ENCODE measurements around the gene RAC3. TPM values are rescaled to one million over a fixed set of nuclear protein-coding genes. Genes with fewer than 3 reads are reported as not detected.

Gene RAC3
- total RNA-seq = 18.9 TPM

DNA sequence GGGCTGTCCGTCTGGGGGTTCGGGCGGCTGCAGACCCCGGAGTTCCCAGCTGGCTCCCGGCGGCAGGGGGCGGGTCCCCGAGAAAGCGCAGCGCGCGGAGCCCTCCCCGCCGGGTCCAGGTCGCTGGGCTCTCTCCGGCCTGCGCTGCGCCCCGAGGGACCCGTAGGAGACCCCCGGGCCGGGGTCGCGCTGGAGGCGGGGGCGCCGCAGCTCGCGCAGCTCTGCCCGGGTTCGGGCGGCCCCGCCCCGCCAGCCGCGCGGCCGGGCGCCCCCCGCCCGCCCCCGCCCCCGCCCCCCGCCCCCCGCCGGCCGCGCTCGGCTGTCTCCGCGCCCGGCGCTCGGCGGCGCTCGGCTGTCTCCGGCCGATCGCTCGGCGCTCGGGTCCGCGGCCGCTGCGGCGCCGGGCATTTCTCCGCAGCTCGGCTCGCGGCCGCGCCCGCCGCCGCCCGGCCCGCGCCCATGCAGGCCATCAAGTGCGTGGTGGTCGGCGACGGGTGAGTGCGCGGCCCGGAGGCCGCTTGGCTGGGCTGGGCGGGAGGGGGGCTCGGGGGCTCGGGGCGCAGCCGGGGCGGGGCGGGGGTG is at the start of gene RAC3:
Gene RAC3, plus strand, starts transcription at position 376 of the 582 bp plus-strand sequence. Its CDS starts 84 bp downstream, at position 460.
- DNase-seq (ENCODE audit: low read depth in 2 of 3, low spot score in 2 of 3) = peak in 1 of 3 donors; percentile 32

DNA sequence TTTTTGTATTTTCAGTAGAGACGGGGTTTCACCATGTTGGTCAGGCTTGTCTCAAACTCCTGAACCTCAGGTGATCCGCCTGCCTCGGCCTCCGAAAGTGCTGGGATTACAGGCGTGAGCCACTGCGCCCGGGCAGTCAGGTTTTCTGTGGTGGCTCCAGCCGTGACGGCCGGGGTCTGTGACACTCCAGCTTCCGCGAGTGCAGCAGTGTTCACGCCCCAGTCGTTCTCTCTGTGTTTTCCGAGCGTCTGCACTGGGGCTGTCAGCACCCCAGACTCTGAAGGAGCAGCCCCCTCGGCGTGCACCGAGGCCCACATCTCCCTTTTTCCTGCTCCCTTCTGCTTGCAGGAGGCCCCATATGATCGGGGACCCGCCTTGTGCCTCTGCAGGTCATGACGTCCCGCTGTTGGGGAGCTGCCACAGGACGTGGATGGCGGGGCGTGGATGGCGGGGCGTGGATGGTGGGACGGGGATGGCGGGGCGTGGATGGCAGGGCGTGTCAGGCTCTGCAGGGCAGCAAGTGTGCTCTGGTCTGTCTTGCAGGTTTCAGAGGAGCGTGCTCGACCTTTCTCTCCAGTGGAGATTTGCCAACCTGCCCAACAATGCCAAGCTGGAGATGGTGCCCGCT is 48.4 kb upstream of the RAC3 start:
- DNase-seq (ENCODE audit: low read depth in 2 of 3, low spot score in 2 of 3) = no peak

DNA sequence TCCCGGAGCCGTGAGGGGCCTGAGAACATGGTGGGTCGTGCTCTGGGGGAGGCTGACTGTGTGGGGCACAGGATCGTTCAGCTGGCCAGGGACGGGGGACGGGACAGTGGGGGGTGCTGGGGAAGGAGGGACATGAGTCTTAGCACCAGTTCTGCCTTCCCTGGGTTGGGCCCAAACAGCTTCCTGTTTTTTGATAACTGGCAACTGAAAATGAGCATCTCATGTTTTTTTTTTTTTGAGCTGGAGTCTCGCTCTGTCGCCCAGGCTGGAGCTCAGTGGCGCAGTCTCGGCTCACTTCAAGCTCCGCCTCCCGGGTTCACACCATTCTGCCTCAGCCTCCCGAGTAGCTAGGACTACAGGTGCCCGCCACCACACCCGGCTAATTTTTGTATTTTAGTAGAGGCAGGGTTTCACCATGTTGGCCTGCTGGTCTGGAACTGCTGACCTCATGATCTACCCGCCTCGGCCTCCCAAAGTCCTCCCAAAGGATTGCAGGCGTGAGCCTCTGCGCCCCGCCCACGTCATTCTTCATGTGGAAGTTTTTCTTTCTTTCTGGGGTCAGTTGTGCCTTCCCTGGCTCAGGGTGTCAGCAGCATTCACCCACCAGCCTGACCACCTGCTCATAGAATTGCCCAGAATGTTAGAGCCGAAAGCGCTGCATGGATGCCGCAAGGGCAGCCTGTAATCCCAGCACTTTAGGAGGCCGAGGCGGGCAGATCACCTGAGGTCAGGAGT is 47.7 kb upstream of the RAC3 start:
- peak in 1 of 3 donors; percentile 36 for DNase-seq (ENCODE audit: low read depth in 2 of 3, low spot score in 2 of 3)

DNA sequence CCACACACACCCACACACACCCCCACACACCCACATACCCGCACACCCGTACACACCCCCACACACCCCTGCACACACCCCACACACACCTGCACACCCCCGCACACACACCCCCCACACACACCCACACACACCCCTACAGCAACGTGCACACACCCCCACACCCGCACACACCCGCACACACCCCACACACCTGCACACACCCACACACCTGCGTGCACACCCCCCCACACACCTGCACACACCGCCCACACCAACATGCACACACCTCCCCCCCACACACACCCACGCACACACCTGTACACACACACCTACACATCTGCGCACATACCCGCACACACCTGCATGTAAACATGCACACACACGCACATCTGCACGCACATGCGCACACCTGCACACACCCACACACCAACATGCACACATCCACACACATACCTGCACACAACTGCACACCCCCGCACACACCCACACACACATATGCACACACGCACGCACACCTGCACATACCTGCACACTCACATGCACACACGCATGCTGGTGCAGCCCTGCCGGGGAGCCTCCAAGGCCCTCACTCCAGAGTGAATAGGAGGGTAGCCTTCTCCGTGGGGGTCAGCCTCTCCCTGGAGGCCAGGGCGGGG is 46.6 kb upstream of the RAC3 start:
- DNase-seq (ENCODE audit: low read depth in 2 of 3, low spot score in 2 of 3) = no peak

DNA sequence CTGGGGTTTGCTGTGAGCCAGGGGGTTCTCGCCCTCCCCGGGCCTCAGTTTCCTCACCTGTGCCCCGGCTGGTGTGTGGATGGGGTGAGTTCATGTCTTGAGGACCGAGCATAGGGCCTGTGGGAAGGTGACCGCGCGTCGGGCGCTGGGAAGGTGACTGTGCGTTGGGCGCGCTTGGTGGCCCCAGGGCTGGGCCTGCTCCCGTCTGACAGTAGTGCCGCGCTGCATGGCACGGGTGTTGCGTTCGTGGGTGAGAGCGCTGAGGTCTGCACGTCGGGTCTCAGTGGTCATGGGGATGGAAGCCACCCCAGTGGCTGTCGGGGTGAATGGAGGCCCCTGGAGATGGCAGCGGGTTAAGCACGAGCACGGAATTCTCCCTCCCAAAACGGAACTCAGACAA is 44.9 kb upstream of the RAC3 start:
- DNase-seq (ENCODE audit: low read depth in 2 of 3, low spot score in 2 of 3) = no peak

DNA sequence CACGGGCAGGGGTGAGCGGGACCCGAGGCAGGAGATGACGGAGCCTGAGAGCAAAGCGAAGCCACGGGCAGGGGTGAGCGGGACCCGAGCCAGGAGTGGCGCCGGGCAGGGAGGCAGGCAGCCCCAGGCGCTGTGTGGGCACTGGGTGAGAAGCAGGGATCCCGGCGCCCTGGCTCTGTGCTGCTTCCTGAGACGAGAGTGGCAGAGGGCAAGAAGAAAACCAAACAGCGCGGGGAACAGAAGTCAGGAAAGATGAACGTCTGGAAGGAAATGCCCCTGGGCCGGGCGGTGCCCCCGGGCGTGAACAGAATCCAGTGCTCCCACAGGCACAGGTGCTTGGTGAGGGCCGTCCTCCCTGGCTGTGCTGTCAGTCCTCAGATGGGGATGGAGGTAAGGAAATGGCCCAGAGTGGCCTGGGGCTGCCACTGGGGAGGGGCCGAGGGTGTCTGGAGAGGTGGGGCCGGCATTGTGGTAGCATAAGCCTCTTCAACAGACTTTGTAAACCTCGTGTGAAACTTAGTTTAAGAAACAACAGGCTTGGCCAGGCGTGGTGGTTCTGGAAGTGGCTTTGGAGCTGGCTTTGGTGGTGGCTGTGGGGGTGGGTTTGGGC is 44.2 kb upstream of the RAC3 start:
- DNase-seq (ENCODE audit: low read depth in 2 of 3, low spot score in 2 of 3) = no peak

DNA sequence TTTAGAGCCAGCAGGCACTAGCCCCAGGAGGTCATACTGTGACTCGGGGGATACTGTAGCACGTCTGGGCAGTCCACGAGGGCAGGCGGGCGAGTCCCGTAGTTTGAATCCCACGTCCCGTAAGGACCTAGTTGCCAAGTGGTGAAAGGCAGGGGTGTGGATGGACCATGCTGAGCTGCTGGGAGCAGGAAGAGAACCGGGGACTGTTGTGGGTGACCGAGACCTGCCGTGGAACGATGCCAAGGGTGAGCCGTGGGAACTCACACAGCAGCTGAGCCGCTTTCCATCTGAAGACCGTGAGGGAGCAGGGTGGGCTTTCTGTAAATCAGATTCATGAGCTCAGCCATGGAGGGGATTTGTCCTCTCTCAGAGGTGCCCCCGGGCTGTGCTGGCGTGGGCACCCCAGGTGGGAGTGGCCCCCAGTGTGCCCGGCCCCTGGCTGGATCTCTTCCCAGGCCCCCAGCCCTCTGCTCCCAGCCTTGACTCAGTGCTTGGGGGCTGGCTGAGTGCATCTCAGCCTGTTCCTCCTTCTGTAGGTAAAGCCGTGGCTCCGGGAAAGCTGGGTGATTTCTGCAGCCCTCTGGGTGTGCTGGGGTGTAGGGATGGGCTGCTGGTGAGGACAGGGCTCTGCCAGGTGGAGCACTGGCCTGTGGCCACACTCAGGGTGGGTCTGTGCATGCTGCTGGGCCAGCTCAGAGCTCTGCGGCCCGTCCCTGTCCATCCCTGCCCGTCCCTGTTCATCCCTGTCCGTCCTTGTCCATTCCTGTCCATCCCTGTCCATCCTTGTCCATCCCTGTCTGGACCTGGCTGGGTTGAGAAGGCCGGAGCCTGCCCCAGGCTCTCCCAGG is 40.4 kb upstream of the RAC3 start:
- no peak for DNase-seq (ENCODE audit: low read depth in 2 of 3, low spot score in 2 of 3)

DNA sequence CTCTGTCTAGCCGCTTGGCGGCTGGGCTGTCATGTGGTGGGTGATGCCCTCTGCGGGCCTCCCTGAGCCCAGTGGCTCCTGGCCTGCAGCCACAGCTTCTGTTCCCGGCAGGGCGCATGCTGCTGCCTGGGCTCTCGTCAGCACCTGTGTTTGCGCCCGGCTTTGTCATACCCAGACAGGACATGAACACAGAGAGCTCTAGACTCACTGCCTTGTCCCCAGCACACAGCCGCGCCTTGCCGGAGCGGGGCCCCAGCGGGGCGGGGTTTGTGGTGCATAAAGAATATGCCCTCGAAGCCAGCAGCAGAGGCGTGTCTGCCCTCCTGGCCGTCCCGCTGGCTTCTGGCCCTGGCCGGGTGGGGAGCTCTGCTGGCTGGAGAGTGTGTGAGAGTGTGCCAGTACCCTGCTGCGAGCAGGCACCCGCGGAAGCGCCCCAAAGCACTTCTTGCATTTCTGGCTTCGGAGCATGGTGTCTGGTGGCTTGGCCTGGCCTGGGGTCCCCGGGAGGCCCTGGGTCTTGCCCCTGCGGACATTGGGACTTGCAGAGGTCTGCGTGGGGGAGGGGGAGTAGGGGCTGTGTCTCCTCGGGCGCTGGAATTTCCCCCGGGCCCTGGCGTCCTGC is 39.7 kb upstream of the RAC3 start:
- no peak for DNase-seq (ENCODE audit: low read depth in 2 of 3, low spot score in 2 of 3)

DNA sequence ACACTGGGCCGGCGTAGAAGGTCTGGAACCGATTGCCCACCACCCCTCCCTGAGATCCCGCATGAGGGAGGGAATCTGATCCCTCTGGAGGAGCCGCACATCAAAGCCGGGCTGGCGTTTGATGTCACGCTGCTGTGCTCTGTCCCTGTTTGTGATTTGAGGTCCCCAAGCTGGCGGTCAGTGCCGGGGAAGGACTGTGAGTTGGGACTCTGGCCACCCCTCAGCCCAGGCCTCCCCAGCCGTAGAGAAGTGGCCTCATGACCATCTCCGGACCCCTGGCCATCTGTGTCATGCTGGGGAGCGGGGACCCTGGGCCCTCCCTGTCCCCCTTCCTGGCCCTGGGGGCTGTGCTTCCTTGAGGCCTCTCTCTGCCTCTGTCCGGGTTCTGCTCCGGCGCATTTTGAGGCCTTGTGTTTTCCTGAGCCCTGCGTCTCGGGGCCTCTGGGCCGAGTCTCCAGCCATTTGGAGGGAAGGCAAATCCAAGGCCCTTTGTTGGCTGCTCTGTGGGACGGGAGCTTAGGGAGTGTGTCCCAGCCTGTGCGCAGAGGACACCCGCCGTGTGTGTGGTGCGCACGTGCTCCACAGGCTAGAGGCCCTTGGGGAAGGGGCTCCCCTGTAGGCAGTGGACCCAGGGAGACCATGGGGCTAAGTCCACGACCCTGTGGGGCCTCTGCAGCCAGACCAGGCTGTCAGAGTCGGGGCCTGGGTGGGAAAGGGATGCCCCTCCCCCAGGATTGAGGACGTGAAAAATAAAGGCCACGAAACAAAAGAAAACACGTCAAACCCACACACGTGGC is 39.0 kb upstream of the RAC3 start:
- no peak for DNase-seq (ENCODE audit: low read depth in 2 of 3, low spot score in 2 of 3)

DNA sequence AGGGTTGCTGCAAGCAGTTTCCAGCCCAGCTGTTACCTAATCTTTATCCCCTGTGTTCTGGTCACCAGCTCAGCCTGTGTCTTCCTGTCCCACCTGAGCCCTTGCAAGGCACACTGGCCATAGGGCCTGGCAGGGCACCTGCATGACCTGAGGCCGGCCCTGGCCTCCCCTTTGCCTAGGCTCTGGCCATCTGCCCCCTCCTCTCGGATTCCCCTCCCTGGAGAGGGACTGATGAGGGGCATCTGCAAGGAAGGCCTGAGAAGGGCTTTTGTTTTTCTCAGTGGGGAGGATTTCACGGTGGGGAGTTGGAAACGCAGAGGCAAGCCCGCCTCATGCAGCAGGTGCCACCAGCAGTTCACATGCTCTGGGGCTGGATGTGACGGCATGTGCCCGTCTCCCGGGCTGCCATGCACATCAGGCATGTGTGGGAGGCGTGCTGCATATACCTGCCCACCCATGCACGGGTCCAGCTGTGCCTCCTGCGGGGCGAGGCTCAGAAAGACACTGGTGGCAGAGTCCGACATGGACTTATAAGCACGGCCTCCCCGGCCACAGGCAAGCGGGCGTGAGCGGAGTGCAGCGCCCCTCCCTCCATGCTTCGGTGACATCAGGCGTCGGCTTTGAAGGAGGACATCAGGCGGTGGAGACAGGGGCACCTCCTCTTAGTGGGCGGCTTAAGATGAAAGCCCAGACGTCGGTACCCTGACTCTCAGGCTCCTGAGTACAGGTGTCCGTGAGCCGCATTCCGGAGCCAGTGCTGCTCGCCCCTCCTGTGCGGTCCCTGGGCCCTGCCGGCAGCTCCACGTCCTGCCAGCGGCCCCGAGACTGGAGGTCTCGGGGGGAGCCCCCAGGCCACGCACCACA is 37.5 kb upstream of the RAC3 start:
- no peak for DNase-seq (ENCODE audit: low read depth in 2 of 3, low spot score in 2 of 3)

DNA sequence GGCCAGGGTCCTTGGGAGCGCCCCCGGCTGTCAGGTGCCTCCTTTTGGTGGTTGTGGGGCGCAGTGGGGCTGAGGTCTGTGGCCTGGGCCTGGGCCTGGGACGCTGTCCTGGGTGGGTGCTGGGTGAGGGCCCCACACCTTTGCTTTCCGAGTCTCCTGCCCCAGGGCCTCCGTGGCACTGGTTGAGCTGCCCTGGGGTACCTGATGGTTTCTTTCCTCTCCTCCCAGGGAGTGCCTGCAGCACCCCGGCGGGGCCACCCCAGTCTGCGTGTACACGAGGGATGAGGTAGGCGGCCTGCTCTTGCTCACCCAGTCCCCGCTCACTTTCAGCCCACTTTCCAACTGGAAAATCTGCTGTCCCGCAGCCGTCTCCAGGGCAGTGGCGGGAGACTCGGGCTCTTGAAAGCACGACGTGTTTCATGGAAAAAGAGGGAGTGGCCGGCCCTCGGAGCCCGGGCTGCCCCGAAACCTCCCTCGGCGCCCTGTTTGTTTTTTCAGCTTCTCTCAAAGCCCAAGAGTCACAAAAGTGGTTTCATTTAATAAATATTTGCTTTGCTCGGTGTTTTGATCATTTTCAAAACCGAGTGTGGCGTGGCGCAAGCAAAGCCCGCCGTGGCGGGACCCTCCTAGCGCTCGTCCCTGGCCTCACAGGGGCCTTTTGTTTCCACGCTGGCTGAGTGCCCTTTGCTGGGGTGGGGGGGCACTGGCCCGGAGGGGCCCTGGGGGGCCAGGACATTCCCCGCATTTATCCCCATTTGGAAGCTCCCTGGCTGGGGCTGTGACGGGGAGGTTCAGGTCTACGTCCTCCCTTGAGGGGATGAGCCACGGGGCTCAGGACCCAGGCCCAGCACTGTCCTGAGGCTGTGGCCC is 36.6 kb upstream of the RAC3 start:
- no peak for DNase-seq (ENCODE audit: low read depth in 2 of 3, low spot score in 2 of 3)

DNA sequence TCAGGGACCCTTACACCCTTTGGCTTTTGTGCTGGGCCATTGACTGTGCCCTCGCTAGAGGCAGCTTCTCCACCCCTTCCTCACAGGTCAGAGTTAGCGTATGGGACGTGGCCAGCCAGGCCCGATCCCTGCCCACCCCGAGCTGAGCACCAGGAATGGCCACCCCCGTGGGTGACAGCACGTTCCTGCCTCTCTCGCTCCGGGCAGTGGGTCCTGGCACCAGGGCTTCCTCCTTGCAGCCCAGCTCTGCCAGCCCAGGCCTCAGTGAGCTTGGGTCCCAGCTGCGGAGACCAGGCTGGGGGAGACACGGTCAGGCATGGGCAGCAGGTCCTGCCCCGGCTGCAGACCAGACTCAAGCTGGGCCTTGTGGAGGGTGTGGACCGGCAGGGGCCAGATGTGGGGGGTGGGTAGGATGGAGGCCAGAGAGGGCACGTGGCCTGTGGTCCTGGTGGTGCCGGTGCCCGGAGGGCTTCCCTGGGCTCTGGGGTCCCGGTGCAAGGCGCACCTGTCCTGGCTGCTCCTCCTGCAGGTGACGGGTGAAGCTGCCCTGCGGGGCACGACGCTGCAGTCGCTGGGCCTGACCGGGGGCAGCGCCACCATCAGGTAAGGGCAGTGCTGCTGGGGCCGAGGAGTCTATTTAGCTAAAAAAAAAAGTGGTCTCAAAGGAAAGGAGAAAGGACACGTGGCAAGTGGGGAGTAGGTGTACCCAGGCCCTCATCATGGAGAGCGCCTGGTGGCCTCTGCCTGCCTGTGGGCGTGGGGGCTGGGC is 35.8 kb upstream of the RAC3 start:
- no peak for DNase-seq (ENCODE audit: low read depth in 2 of 3, low spot score in 2 of 3)

DNA sequence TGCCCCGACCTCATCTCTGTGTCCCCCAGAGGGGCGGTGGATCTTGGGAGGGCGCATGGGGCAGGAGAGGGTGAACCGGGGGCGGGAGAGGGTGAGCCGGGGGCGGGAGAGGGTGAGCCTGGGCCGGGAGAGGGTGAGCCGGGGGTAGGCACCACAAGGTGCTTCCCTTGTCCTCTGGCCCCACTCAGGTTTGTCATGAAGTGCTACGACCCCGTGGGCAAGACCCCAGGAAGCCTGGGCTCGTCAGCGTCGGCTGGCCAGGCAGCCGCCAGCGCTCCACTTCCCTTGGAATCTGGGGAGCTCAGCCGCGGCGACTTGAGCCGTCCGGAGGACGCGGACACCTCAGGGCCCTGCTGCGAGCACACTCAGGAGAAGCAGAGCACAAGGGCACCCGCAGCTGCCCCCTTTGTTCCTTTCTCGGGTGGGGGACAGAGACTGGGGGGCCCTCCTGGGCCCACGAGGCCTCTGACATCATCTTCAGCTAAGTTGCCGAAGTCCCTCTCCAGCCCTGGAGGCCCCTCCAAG is 35.2 kb upstream of the RAC3 start:
- DNase-seq (ENCODE audit: low read depth in 2 of 3, low spot score in 2 of 3) = no peak

DNA sequence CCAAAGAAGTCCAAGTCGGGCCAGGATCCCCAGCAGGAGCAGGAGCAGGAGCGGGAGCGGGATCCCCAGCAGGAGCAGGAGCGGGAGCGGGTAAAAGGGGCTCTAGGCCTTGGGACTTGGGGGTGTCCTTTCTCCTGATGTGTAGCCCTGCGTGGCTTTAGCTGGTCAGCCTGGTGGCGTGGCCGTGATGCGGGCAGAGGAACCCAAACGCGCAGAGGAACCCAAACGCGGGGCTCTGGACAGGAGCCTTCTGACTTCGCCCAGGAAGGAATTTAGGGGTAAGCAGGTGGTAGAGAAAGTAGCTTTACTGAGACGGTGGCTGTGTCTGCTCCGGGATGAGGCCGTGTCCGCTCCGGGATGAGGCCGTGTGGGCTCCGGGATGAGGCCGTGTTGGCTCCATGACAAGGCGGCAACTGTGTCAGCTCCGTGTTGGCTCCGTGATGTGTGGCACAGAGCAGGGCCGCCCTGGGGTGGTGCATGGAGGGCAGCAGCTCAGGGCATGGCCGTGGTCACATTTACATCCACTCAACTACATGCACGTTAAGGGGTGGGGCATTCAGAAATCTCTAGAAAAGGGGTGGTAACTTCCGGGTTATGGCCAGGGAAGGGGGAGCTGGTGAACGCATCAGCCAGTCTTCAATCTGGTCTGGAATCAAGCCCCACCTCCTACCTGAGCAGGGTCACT is 34.6 kb upstream of the RAC3 start:
- no peak for DNase-seq (ENCODE audit: low read depth in 2 of 3, low spot score in 2 of 3)

DNA sequence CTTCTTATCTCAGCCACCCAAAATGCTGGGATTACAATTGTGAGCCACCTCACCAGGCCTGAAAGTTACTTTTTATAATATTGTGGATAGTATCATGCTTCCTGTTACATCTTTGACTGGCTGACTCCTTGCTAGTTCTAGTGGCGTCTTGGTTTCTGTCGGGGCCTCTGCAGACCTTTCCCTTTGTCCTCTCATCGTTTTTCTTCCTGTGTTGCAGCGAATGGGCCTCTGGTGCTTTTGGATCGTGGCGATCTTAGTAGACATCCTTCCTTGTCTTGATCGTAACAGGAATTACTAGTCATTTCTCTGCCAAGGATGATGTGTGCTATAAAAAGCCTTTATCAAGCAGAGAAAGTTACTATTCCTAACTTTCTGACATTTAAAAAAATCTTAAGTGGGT is 33.3 kb upstream of the RAC3 start:
- DNase-seq (ENCODE audit: low read depth in 2 of 3, low spot score in 2 of 3) = no peak
